Natural killer cell (primary cell): ENCODE results near the gene SECTM1. TPM values are rescaled to one million over a fixed set of nuclear protein-coding genes. Genes with fewer than 3 reads are reported as not detected.
A peak's percentile ranks its signal among the peaks of the same experiment; 100 is the strongest.

Source experiments
- ATAC-seq, 3 donors: fragments of 150-1000 bp in 2 of 3; fragments of 200-7000 bp in 1 of 3; cut with Tn5 transposase; 1 replicate in 1 of 3; 2 replicates in 2 of 3; pipeline ENCODE4 v1.10.0; 2021; ENCODE audit warnings: mild to moderate bottlenecking in 2 of 3, moderate library complexity in 2 of 3
- DNase-seq, 2 donors: peaks; one replicate each; pipeline versions ENCODE4 v3.0.0 to v3.0.0-alpha.2; 2013 to 2021; ENCODE audit warnings: mixed read lengths in 1 of 2
- H3K27ac ChIP-seq: one replicate; pipeline ENCODE4 v1.5.1; 2013; ENCODE audit warnings: mild to moderate bottlenecking, low read length
- H3K27me3 ChIP-seq: one replicate; pipeline ENCODE4 v1.6.1; 2013; ENCODE audit warnings: low read length; ENCODE audit not compliant: control insufficient read depth, insufficient read depth
- H3K36me3 ChIP-seq: one replicate; pipeline ENCODE4 v1.6.1; 2013; ENCODE audit warnings: low read length; ENCODE audit not compliant: control insufficient read depth, insufficient read depth
- H3K4me1 ChIP-seq: one replicate; pipeline ENCODE4 v1.6.1; 2013; ENCODE audit warnings: low read length; ENCODE audit not compliant: control insufficient read depth, insufficient read depth
- H3K4me3 ChIP-seq: one replicate; pipeline ENCODE4 v1.5.1; 2013; ENCODE audit warnings: low read length
- H3K9me3 ChIP-seq: one replicate; pipeline ENCODE4 v1.6.1; 2013; ENCODE audit warnings: low read length; ENCODE audit not compliant: control insufficient read depth, insufficient read depth
- H3K27ac Mint-ChIP-seq, 2 donors: one replicate each; pipeline ENCODE4 v1.8.0; 2022; ENCODE audit warnings: mild to moderate bottlenecking in 2 of 2, mixed read lengths in 2 of 2, moderate library complexity in 1 of 2
- H3K27me3 Mint-ChIP-seq, 2 donors: one replicate each; pipeline ENCODE4 v1.8.0; 2022; ENCODE audit warnings: low read depth in 2 of 2, mixed read lengths in 2 of 2
- H3K36me3 Mint-ChIP-seq: one replicate; pipeline ENCODE4 v1.8.0; 2022; ENCODE audit warnings: mixed read lengths
- H3K4me1 Mint-ChIP-seq, 2 donors: one replicate each; pipeline ENCODE4 v1.8.0; 2022; ENCODE audit warnings: mixed read lengths in 2 of 2
- H3K4me3 Mint-ChIP-seq: one replicate; pipeline ENCODE4 v1.8.0; 2022; ENCODE audit warnings: mild to moderate bottlenecking, moderate library complexity, mixed read lengths
- H3K9me3 Mint-ChIP-seq, 2 donors: one replicate each; pipeline ENCODE4 v1.8.0; 2022; ENCODE audit warnings: mixed read lengths in 2 of 2
- CTCF ChIP-seq: fragments of 200-600 bp; IDR thresholded peaks from one replicate; pipeline ENCODE4 v1.8.0; 2022; ENCODE audit warnings: antibody characterized with exemption
- WGBS: methylation state at CpG from one replicate; pipeline ENCODE4 v1.1.7; 2013; ENCODE audit warnings: missing lambda C conversion rate; ENCODE audit not compliant: insufficient coverage; 5-methylcytosine and 5-hydroxymethylcytosine counted together
- intact Hi-C: fragments of 100-400 bp; cut with micrococcal nuclease; formaldehyde crosslinking; loops from one replicate; pipeline ENCODE4 v1.14.2; 2022
- total RNA-seq, 4 donors: library from RNA; stranded (reverse); fragments of 120-200 nt in 1 of 4; gene quantifications; one replicate each; pipeline versions ENCODE4 v1.2.3 to v1.2.4, GENCODE V29; 2013 to 2022

Gene SECTM1
- total RNA-seq, 3 donors from 2014 or later (not counting 1 experiment from before 2014, with no cell fraction given): 3.6 to 11.2 (median 6.3) TPM

GRCh38 chr17:82300228-82300627 is 33.3 kb downstream of the SECTM1 start:
- DNase-seq (no peak), ATAC-seq (no peak)
- Histone ChIP-seq H3K36me3 (no peaks in the 10 kb centered on the region), H3K9me3 (no peaks in the 10 kb centered on the region), H3K4me1 (peaks cover 89% of the 10 kb centered on the region), H3K27me3 (no peaks in the 10 kb centered on the region), H3K27ac (no peak overlapping the region), H3K4me3 (no peak overlapping the region)
- TF ChIP-seq CTCF: no peak
- Mint-ChIP-seq H3K27me3 (no peaks in the 10 kb centered on the region), H3K4me3 (peak overlapping the region; percentile 74), H3K27ac (peak overlapping the region; percentile 99), H3K9me3 (no peaks in the 10 kb centered on the region), H3K4me1 (peaks cover 62 to 89% of the 10 kb centered on the region in 2 donors), H3K36me3 (no peaks in the 10 kb centered on the region)
- intact Hi-C loops: no loop called here
- WGBS: 94% methylated on average over 13 of the region's 13 CpGs

GRCh38 chr17:82299452-82299851 is 34.1 kb downstream of the SECTM1 start:
- Histone ChIP-seq H3K27me3 (no peaks in the 10 kb centered on the region), H3K4me1 (peaks cover 81% of the 10 kb centered on the region), H3K36me3 (no peaks in the 10 kb centered on the region), H3K4me3 (no peak overlapping the region), H3K27ac (peak overlapping the region; percentile 98), H3K9me3 (no peaks in the 10 kb centered on the region)
- peaks cover 63 to 88% of the 10 kb centered on the region in 2 donors for H3K4me1 Mint-ChIP-seq
- no peaks in the 10 kb centered on the region for H3K27me3 Mint-ChIP-seq
- intact Hi-C loops: loop anchor here (5.0 kb wide), 1 partner anchor 82 kb away; no protein-coding TSS in a partner anchor
- DNase-seq: peak in 1 of 2 donors; percentile 52
- WGBS: 86% methylated on average over 10 of the region's 10 CpGs
- H3K27ac Mint-ChIP-seq: peak overlapping the region; percentile 99
- no peaks in the 10 kb centered on the region for H3K9me3 Mint-ChIP-seq
- ATAC-seq: no peak
- TF ChIP-seq CTCF: no peak
- H3K36me3 Mint-ChIP-seq: no peaks in the 10 kb centered on the region
- H3K4me3 Mint-ChIP-seq: peak overlapping the region; percentile 92

GRCh38 chr17:82298538-82299421 is 34.8 kb downstream of the SECTM1 start:
- Histone ChIP-seq H3K4me1 (peaks cover 77% of the 10 kb centered on the region), H3K36me3 (no peaks in the 10 kb centered on the region), H3K27ac (peak overlapping the region; percentile 98), H3K9me3 (no peaks in the 10 kb centered on the region), H3K27me3 (no peaks in the 10 kb centered on the region), H3K4me3 (peak overlapping the region; percentile 68)
- DNase-seq (peak in 1 of 2 donors; percentile 56), ATAC-seq (no peak)
- H3K4me1 Mint-ChIP-seq: peaks cover 65 to 91% of the 10 kb centered on the region in 2 donors
- intact Hi-C loops: loop anchor here (5.0 kb wide), 1 partner anchor 81 kb away; no protein-coding TSS in a partner anchor
- H3K36me3 Mint-ChIP-seq: no peaks in the 10 kb centered on the region
- WGBS: 63% methylated on average over 27 of the region's 27 CpGs
- H3K4me3 Mint-ChIP-seq: peak overlapping the region; percentile 92
- no peaks in the 10 kb centered on the region for H3K27me3 Mint-ChIP-seq
- no peaks in the 10 kb centered on the region for H3K9me3 Mint-ChIP-seq
- no peak for TF ChIP-seq CTCF
- H3K27ac Mint-ChIP-seq: peak overlapping the region; percentile 99
